H9 (cell line): ENCODE data around the gene MCU. TPM values are rescaled to one million over a fixed set of nuclear protein-coding genes. Genes with fewer than 3 reads are reported as not detected.

Experiments
- DNase-seq: peaks from one replicate; pipeline ENCODE4 v3.0.0-alpha.2; 2017
- H2AFZ ChIP-seq: one replicate; pipeline ENCODE4 v1.6.1; 2013; ENCODE audit warnings: mild to moderate bottlenecking, low read length, control low read depth, moderate library complexity
- H2AK5ac ChIP-seq: 2 replicates; pipeline ENCODE4 v1.6.1; 2013; ENCODE audit warnings: low read length, control low read depth, mixed read lengths; ENCODE audit not compliant: insufficient read length
- H2BK120ac ChIP-seq: one replicate; pipeline ENCODE4 v1.6.1; 2013; ENCODE audit warnings: low read depth, mild to moderate bottlenecking, low read length, control low read depth, inconsistent platforms; ENCODE audit not compliant: poor library complexity, severe bottlenecking
- H2BK12ac ChIP-seq: 2 replicates; pipeline ENCODE4 v1.6.1; 2013; ENCODE audit warnings: low read length, control low read depth, mixed read lengths, low read depth; ENCODE audit not compliant: insufficient read length
- H2BK15ac ChIP-seq: 2 replicates; pipeline ENCODE4 v1.6.1; 2013; ENCODE audit warnings: low read depth, low read length, control low read depth
- H2BK20ac ChIP-seq: one replicate; pipeline ENCODE4 v1.6.1; 2013; ENCODE audit warnings: low read depth, mild to moderate bottlenecking, low read length, control low read depth, inconsistent platforms; ENCODE audit not compliant: poor library complexity, severe bottlenecking
- H2BK5ac ChIP-seq: 2 replicates; pipeline ENCODE4 v1.6.1; 2013; ENCODE audit warnings: low read length, control low read depth, mixed read lengths; ENCODE audit not compliant: insufficient read length
- H3K14ac ChIP-seq: 2 replicates; pipeline ENCODE4 v1.6.1; 2013; ENCODE audit warnings: low read length, control low read depth; ENCODE audit not compliant: insufficient read depth
- H3K18ac ChIP-seq: 2 replicates; pipeline ENCODE4 v1.6.1; 2013; ENCODE audit warnings: low read depth, mild to moderate bottlenecking, mixed read lengths, low read length, control low read depth; ENCODE audit not compliant: insufficient read length
- H3K23ac ChIP-seq: 2 replicates; pipeline ENCODE4 v1.6.1; 2013; ENCODE audit warnings: low read length, control low read depth, mixed read lengths, low read depth; ENCODE audit not compliant: insufficient read length
- H3K23me2 ChIP-seq: 2 replicates; pipeline ENCODE4 v1.6.1; 2013; ENCODE audit warnings: low read depth, mild to moderate bottlenecking, mixed read lengths, low read length, control low read depth; ENCODE audit not compliant: insufficient read length, poor library complexity, severe bottlenecking
- H3K27ac ChIP-seq: 2 replicates; pipeline ENCODE4 v1.5.1; 2013; ENCODE audit warnings: low read length, control low read depth, mixed read lengths, low read depth; ENCODE audit not compliant: insufficient read length
- H3K27me3 ChIP-seq: 2 replicates; pipeline ENCODE4 v1.6.1; 2013; ENCODE audit warnings: low read length, control low read depth, inconsistent platforms; ENCODE audit not compliant: insufficient read depth
- H3K4ac ChIP-seq: 2 replicates; pipeline ENCODE4 v1.6.1; 2013; ENCODE audit warnings: low read depth, mild to moderate bottlenecking, control low read depth, inconsistent platforms, low read length, moderate library complexity
- H3K4me1 ChIP-seq: 2 replicates; pipeline ENCODE4 v1.6.1; 2013; ENCODE audit warnings: low read length, control low read depth, inconsistent platforms; ENCODE audit not compliant: insufficient read depth
- H3K4me2 ChIP-seq: 2 replicates; pipeline ENCODE4 v1.6.1; 2013; ENCODE audit warnings: low read length, control low read depth, mixed read lengths; ENCODE audit not compliant: insufficient read length, insufficient read depth
- H3K56ac ChIP-seq: 2 replicates; pipeline ENCODE4 v1.6.1; 2013; ENCODE audit warnings: low read depth, mild to moderate bottlenecking, mixed read lengths, low read length, control low read depth; ENCODE audit not compliant: insufficient read length
- H3K79me1 ChIP-seq: 2 replicates; pipeline ENCODE4 v1.6.1; 2013; ENCODE audit warnings: low read depth, mild to moderate bottlenecking, moderate library complexity, low read length, control low read depth, inconsistent platforms; ENCODE audit not compliant: insufficient read depth, poor library complexity, severe bottlenecking
- H3K79me2 ChIP-seq: 2 replicates; pipeline ENCODE4 v1.6.1; 2013; ENCODE audit warnings: low read length, control low read depth, inconsistent platforms; ENCODE audit not compliant: insufficient read depth
- H3K9ac ChIP-seq: 2 replicates; pipeline ENCODE4 v1.6.1; 2013; ENCODE audit warnings: low read length, control low read depth, mixed read lengths; ENCODE audit not compliant: insufficient read length; ENCODE audit errors: extremely low read depth
- H3K9me3 ChIP-seq: one replicate; pipeline ENCODE4 v1.6.1; 2013; ENCODE audit warnings: low read depth, low read length, inconsistent platforms; ENCODE audit not compliant: control insufficient read depth
- H3T11ph ChIP-seq: one replicate; pipeline ENCODE4 v1.6.1; 2013; ENCODE audit warnings: mild to moderate bottlenecking, low read length, control low read depth, inconsistent platforms
- H4K20me1 ChIP-seq: one replicate; pipeline ENCODE4 v1.6.1; 2013; ENCODE audit not compliant: control insufficient read depth, insufficient read length, insufficient read depth
- H4K5ac ChIP-seq: 2 replicates; pipeline ENCODE4 v1.6.1; 2013; ENCODE audit warnings: low read depth, mild to moderate bottlenecking, mixed read lengths, low read length, control low read depth; ENCODE audit not compliant: insufficient read length
- H4K8ac ChIP-seq: replicated peaks from 2 replicates; pipeline ENCODE4 v1.6.1; 2013; ENCODE audit warnings: low read length, control low read depth, mixed read lengths, low read depth; ENCODE audit not compliant: insufficient read length
- H4K91ac ChIP-seq: 2 replicates; pipeline ENCODE4 v1.6.1; 2013; ENCODE audit warnings: low read depth, mild to moderate bottlenecking, moderate library complexity, mixed read lengths, low read length, control low read depth; ENCODE audit not compliant: insufficient read length
- H3K27ac Mint-ChIP-seq, 3 experiments: 2 replicates in 2 of 3; 3 replicates in 1 of 3; pipeline ENCODE4 v1.8.0; 2020 to 2021; ENCODE audit warnings: mixed read lengths in 3 of 3, mild to moderate bottlenecking in 1 of 3, moderate library complexity in 1 of 3
- H3K27me3 Mint-ChIP-seq: 2 replicates; pipeline ENCODE4 v1.8.0; 2021; ENCODE audit warnings: low read depth, mild to moderate bottlenecking, moderate library complexity, mixed read lengths
- H3K36me3 Mint-ChIP-seq, 3 experiments: 2 replicates in 2 of 3; 3 replicates in 1 of 3; pipeline ENCODE4 v1.8.0; 2020 to 2021; ENCODE audit warnings: low read depth in 3 of 3, mixed read lengths in 3 of 3; ENCODE audit not compliant: insufficient read depth in 1 of 3
- H3K4me1 Mint-ChIP-seq, 2 experiments: 2 replicates each; pipeline ENCODE4 v1.8.0; 2020; ENCODE audit warnings: mixed read lengths in 2 of 2
- H3K4me3 Mint-ChIP-seq, 2 experiments: 2 replicates in 1 of 2; 3 replicates in 1 of 2; pipeline ENCODE4 v1.8.0; 2020 to 2021; ENCODE audit warnings: mild to moderate bottlenecking in 2 of 2, mixed read lengths in 2 of 2, moderate library complexity in 1 of 2
- H3K9me3 Mint-ChIP-seq, 2 experiments: 2 replicates in 1 of 2; 3 replicates in 1 of 2; pipeline ENCODE4 v1.8.0; 2020; ENCODE audit warnings: mild to moderate bottlenecking in 2 of 2, mixed read lengths in 2 of 2, moderate library complexity in 1 of 2
- WGBS: extraction: QIAGEN DNeasy Blood & Tissue Kit; methylation state at CpG from one replicate; pipeline ENCODE4 v1.1.7; 2013; ENCODE audit warnings: missing lambda C conversion rate, low lambda C conversion rate, mixed read lengths; ENCODE audit not compliant: insufficient read length; ENCODE audit errors: extremely low coverage; 5-methylcytosine and 5-hydroxymethylcytosine counted together
- total RNA-seq: library from RNA; stranded (reverse); gene quantifications from 2 replicates; pipeline ENCODE4 v1.2.1, GENCODE V29; 2021
- TF ChIP-seq, protein P1 (sequence below): fragments of 200-600 bp; sonication (generic); conservative IDR thresholded peaks from 3 replicates; pipeline ENCODE4 v1.8.0; 2021; ENCODE audit warnings: antibody characterized with exemption, mild to moderate bottlenecking

The MCU gene
- total RNA-seq, 1 experiment from 2014 or later, result 36.6 TPM

DNA sequence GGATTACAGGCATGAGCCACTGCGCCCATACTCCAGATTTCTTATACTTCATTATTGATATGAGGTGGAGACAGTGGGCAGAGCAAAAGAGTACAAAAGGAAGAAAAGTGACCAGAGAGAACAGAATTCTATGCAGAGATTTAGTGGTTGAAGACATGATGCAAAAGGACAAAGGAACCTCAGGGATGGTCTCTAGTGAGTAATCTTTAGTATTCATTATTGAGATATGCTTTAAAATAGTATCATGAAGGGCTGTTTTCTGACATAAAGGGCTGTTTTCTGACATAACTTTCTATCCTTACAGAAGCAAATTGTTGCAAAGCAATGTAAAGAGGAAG, 120.4 kb downstream of the MCU start:
- Histone ChIP-seq H3K9ac (no peak overlapping the region), H3K56ac (no peak overlapping the region), H3K79me1 (no peaks in the 10 kb centered on the region), H3K23ac (no peak overlapping the region), H3K23me2 (no peaks in the 10 kb centered on the region), H2BK20ac (no peak overlapping the region), H3K18ac (no peak overlapping the region), H3K9me3 (no peaks in the 10 kb centered on the region), H3K27ac (no peak overlapping the region), H3K4me2 (no peak overlapping the region), H2AFZ (no peak overlapping the region), H4K91ac (no peak overlapping the region), H2BK12ac (no peak overlapping the region), H2BK5ac (no peak overlapping the region), H3K4ac (no peak overlapping the region), H4K5ac (no peak overlapping the region), H2AK5ac (no peak overlapping the region), H2BK15ac (no peak overlapping the region), H3K79me2 (no peaks in the 10 kb centered on the region; the same call in 1 of the 2 replicates), H3K14ac (no peak overlapping the region), H4K20me1 (no peaks in the 10 kb centered on the region), H3K4me1 (no peaks in the 10 kb centered on the region), H3K27me3 (no peaks in the 10 kb centered on the region), H2BK120ac (no peak overlapping the region), H4K8ac (no peak overlapping the region), H3T11ph (no peak overlapping the region)
- TF ChIP-seq, protein P1, sequence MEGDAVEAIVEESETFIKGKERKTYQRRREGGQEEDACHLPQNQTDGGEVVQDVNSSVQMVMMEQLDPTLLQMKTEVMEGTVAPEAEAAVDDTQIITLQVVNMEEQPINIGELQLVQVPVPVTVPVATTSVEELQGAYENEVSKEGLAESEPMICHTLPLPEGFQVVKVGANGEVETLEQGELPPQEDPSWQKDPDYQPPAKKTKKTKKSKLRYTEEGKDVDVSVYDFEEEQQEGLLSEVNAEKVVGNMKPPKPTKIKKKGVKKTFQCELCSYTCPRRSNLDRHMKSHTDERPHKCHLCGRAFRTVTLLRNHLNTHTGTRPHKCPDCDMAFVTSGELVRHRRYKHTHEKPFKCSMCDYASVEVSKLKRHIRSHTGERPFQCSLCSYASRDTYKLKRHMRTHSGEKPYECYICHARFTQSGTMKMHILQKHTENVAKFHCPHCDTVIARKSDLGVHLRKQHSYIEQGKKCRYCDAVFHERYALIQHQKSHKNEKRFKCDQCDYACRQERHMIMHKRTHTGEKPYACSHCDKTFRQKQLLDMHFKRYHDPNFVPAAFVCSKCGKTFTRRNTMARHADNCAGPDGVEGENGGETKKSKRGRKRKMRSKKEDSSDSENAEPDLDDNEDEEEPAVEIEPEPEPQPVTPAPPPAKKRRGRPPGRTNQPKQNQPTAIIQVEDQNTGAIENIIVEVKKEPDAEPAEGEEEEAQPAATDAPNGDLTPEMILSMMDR, result no peak
- Mint-ChIP-seq H3K4me1 (peaks cover 22 to 29% of the 10 kb centered on the region in 2 experiments), H3K36me3 (peaks cover 0 to 2% (median 0%) of the 10 kb centered on the region in 3 experiments; a peak in 2 of 7 replicates), H3K4me3 (no peak overlapping the region), H3K9me3 (no peaks in the 10 kb centered on the region), H3K27me3 (no peaks in the 10 kb centered on the region), H3K27ac (peak overlapping the region in 1 of 3 experiments; percentile 27; a peak in 1 of 7 replicates)
- no CpG with 5 or more reads among the region's 1 CpG for WGBS
- no peak for DNase-seq
